Measurements from ENCODE around the gene CPN1.

CPN1 gene

GRCh38 chr10:99995269-99995668, 86.4 kb downstream of the CPN1 start:
- DNase-seq = no peak

- DNase-seq = no peak
Observed at GRCh38 chr10:99994801-99995200, 86.9 kb downstream of the CPN1 start.

GRCh38 chr10:99993701-99994689, 87.7 kb downstream of the CPN1 start:
- peak; percentile 43 to 49 for DNase-seq

Measured in stimulated activated CD4-positive, alpha-beta T cell treated with anti-CD3 and anti-CD28 coated beads, Interleukin-2, amount 100 ng/mL, for 24 hours (primary cell).